Osteoblast (primary cell): ENCODE measurements around the gene VASH1. TPM values are rescaled to one million over a fixed set of nuclear protein-coding genes. Genes with fewer than 3 reads are reported as not detected.

ENCODE experiments used
- DNase-seq: peaks from one replicate; pipeline ENCODE4 v3.0.0; 2011; ENCODE audit warnings: low spot score, mixed read lengths; ENCODE audit not compliant: insufficient read length; ENCODE audit errors: missing footprints
- H2AFZ ChIP-seq: 2 replicates; pipeline ENCODE4 v1.6.0; 2011; ENCODE audit warnings: mild to moderate bottlenecking, low read length
- H3K27ac ChIP-seq: 2 replicates; pipeline ENCODE4 v1.5.1; 2011; ENCODE audit warnings: mild to moderate bottlenecking, low read depth, low read length, moderate library complexity
- H3K27me3 ChIP-seq: 2 replicates; pipeline ENCODE4 v1.6.0; 2012; ENCODE audit warnings: mild to moderate bottlenecking, control low read depth, inconsistent platforms, low read length, moderate library complexity; ENCODE audit not compliant: insufficient read depth
- H3K36me3 ChIP-seq: 2 replicates; pipeline ENCODE4 v1.5.1; 2011; ENCODE audit warnings: mild to moderate bottlenecking, low read length, control low read depth, moderate library complexity; ENCODE audit not compliant: insufficient read depth
- H3K4me1 ChIP-seq: 2 replicates; pipeline ENCODE4 v1.5.1; 2011; ENCODE audit warnings: mild to moderate bottlenecking, low read length, control low read depth, moderate library complexity; ENCODE audit not compliant: insufficient read depth
- H3K4me2 ChIP-seq: 2 replicates; pipeline ENCODE4 v1.6.0; 2011; ENCODE audit warnings: mild to moderate bottlenecking, low read length; ENCODE audit not compliant: insufficient read depth
- H3K4me3 ChIP-seq: fragments of 200-600 bp; sonication (generic); 3 replicates; pipeline ENCODE4 v1.5.1; 2012; ENCODE audit warnings: mild to moderate bottlenecking, low read length, inconsistent platforms; ENCODE audit not compliant: insufficient read depth
- H3K79me2 ChIP-seq: 2 replicates; pipeline ENCODE4 v1.6.0; 2012; ENCODE audit warnings: mild to moderate bottlenecking, low read length, control low read depth, inconsistent platforms; ENCODE audit not compliant: insufficient read depth
- H3K9me3 ChIP-seq: 2 replicates; pipeline ENCODE4 v1.5.1; 2011; ENCODE audit warnings: low read depth, low read length, control low read depth
- H4K20me1 ChIP-seq: 2 replicates; pipeline ENCODE4 v1.6.0; 2012; ENCODE audit warnings: mild to moderate bottlenecking, low read length, control low read depth; ENCODE audit not compliant: insufficient read depth
- total RNA-seq: library from RNA; depleted of rRNA; stranded (reverse); fragments of >200 nt; gene quantifications from 2 replicates; pipeline ENCODE4 v1.2.3, GENCODE V29; 2012
- TF ChIP-seq, protein P1 (sequence below): IDR thresholded peaks from 2 replicates; pipeline ENCODE4 v1.5.1; 2011; ENCODE audit warnings: mild to moderate bottlenecking, low read depth, low read length, moderate library complexity; ENCODE audit errors: extremely low read depth

The VASH1 gene
- total RNA-seq, 1 donor, result 4.0 TPM

- H3K36me3 ChIP-seq, result no peaks in the 10 kb centered on the region
- TF ChIP-seq, protein P1, sequence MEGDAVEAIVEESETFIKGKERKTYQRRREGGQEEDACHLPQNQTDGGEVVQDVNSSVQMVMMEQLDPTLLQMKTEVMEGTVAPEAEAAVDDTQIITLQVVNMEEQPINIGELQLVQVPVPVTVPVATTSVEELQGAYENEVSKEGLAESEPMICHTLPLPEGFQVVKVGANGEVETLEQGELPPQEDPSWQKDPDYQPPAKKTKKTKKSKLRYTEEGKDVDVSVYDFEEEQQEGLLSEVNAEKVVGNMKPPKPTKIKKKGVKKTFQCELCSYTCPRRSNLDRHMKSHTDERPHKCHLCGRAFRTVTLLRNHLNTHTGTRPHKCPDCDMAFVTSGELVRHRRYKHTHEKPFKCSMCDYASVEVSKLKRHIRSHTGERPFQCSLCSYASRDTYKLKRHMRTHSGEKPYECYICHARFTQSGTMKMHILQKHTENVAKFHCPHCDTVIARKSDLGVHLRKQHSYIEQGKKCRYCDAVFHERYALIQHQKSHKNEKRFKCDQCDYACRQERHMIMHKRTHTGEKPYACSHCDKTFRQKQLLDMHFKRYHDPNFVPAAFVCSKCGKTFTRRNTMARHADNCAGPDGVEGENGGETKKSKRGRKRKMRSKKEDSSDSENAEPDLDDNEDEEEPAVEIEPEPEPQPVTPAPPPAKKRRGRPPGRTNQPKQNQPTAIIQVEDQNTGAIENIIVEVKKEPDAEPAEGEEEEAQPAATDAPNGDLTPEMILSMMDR, result no peak
- no peak for DNase-seq
- no peaks in the 10 kb centered on the region for H4K20me1 ChIP-seq
- H3K27me3 ChIP-seq, result no peaks in the 10 kb centered on the region
- H3K79me2 ChIP-seq, result no peaks in the 10 kb centered on the region
- H2AFZ ChIP-seq, result no peak overlapping the region
- H3K9me3 ChIP-seq, result no peaks in the 10 kb centered on the region
- H3K27ac ChIP-seq, result no peak overlapping the region
- no peak overlapping the region for H3K4me3 ChIP-seq
- peaks cover 33% of the 10 kb centered on the region for H3K4me1 ChIP-seq
- no peak overlapping the region for H3K4me2 ChIP-seq
Measured at GRCh38 chr14:76776428-76777251, 15.4 kb downstream of the VASH1 start.

DNA sequence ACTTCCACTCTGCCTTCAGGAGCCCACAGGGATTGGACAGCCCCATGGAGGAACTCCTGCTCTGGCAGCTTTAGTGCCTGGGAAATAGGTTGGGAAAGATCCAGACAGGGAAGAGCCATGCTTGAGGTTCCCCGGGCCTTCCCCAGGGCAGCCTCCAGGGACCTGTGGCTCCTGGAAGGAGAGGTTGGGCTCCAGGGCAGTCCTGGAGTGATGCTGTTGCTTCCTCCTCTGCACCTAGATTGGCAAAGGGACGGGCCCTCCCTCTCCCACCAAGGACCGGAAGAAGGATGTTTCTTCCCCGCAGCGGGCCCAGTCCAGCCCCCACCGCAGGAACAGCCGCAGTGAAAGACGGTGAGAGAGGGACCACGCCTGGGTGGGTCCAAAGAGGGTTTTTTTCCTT, 16.5 kb downstream of the VASH1 start:
- no peak overlapping the region for H3K4me2 ChIP-seq
- H2AFZ ChIP-seq, result no peak overlapping the region
- no peaks in the 10 kb centered on the region for H3K27me3 ChIP-seq
- no peak overlapping the region for H3K4me3 ChIP-seq
- TF ChIP-seq, protein P1, result no peak
- no peaks in the 10 kb centered on the region for H3K9me3 ChIP-seq
- no peaks in the 10 kb centered on the region for H4K20me1 ChIP-seq
- no peaks in the 10 kb centered on the region for H3K79me2 ChIP-seq
- H3K4me1 ChIP-seq, result peaks cover 29% of the 10 kb centered on the region
- no peak overlapping the region for H3K27ac ChIP-seq
- H3K36me3 ChIP-seq, result no peaks in the 10 kb centered on the region
- DNase-seq, result no peak

DNA sequence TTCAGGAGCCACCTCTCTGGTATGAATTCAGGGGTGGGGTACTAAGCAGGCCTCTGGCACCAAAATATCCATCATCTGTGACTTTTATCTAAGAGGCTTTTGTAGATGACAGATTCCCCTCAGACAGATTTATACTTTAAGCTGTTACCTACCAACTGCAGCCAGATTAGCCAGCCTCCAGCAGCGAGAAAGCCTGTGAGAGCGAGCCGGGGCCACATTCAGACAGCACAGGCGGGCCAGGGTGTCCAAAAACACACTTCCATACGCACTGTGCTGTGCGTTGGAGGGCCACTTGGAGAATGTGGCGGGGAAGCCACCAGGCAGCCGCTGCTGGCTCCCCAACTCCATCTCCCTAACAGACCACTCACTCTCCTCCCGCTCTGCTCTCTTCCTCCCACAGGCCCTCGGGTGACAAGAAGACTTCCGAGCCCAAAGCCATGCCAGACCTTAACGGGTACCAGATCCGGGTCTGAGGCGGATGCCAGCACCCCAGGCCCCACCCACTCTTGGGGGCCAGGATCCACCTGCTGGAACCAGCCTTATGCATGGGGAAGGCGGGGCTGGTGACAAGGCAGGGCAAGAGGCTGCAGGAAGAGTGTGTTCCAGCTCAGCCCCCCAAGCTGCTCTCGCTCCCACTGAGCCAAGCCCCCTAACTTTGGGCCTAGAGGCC, 17.4 kb downstream of the VASH1 start:
- Histone ChIP-seq H3K4me2 (no peak overlapping the region), H3K27me3 (no peaks in the 10 kb centered on the region), H3K4me3 (no peak overlapping the region), H2AFZ (no peak overlapping the region), H4K20me1 (no peaks in the 10 kb centered on the region), H3K36me3 (no peaks in the 10 kb centered on the region), H3K9me3 (no peaks in the 10 kb centered on the region), H3K27ac (no peak overlapping the region), H3K4me1 (peaks cover 20% of the 10 kb centered on the region), H3K79me2 (no peaks in the 10 kb centered on the region)
- TF ChIP-seq, protein P1, result no peak
- no peak for DNase-seq
